IPS DF 19.7 (cell line): ENCODE results near the gene TBC1D3L.
"Not testable (repeated sequence)": the region's sequence is repeated elsewhere in the genome, so short reads cannot be mapped to it uniquely, and the experiment has no call there.

Source experiments
- DNase-seq: peaks from one replicate; pipeline ENCODE4 v3.0.0-alpha.2; 2013; ENCODE audit warnings: low read depth, low spot score

TBC1D3L gene

DNA sequence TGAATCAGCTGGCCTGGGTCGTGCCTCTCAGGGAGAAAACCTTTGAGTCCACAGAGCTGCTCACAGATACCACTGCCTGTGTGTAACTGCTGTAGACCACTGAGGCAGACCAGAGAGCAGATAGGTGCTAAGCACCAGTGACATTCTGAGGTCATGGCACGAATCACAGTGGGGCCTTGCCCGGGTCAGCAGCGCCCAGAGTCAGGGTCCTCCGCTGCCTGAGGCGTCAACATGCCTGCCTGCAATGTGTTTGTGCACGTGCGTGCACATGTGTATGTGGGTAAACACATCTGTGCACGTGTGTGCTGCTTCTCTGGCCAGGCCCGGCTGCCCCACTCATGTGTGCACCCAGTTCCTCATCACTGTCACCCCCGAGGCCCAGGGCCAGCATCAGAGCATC is at the start of gene TBC1D3L:
Gene TBC1D3L, minus strand, starts transcription at position 101 of the 400 bp plus-strand sequence. CDS start 1,540 bp downstream, outside the sequence.
- not testable (repeated sequence) for DNase-seq

DNA sequence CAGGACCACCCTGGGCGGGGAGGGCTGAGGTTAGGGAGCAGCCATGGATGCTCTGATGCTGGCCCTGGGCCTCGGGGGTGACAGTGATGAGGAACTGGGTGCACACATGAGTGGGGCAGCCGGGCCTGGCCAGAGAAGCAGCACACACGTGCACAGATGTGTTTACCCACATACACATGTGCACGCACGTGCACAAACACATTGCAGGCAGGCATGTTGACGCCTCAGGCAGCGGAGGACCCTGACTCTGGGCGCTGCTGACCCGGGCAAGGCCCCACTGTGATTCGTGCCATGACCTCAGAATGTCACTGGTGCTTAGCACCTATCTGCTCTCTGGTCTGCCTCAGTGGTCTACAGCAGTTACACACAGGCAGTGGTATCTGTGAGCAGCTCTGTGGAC is 14.8 kb upstream of the TBC1D3L start, which contains the start of gene TBC1D3D:
Gene TBC1D3D, plus strand, starts transcription at position 301 of the 400 bp plus-strand sequence. CDS start 1,585 bp downstream, outside the sequence.
- not testable (repeated sequence) for DNase-seq
